ENCODE results near the gene VKORC1.

- TF ChIP-seq CTCF (IDR thresholded peaks at IDR 0.05 in 2 of 3, conservative IDR thresholded peaks at IDR 0.05 in 1 of 3; ENCODE audit: borderline replicate concordance in 1 of 3, insufficient read depth in 1 of 3, low read depth in 2 of 3, low read length in 2 of 3) = no peak
- no peak for TF ChIP-seq EZH2 (IDR thresholded peaks at IDR 0.05)
- no peak for TF ChIP-seq ELF1 (IDR thresholded peaks at IDR 0.05; ENCODE audit: borderline replicate concordance, low read depth)
- no peak for TF ChIP-seq ZNF274 (IDR thresholded peaks at IDR 0.05; ENCODE audit: low read depth, low read length)
- TF ChIP-seq TCF7L2 (IDR thresholded peaks at IDR 0.05; ENCODE audit: borderline replicate concordance, extremely low read depth, insufficient read depth, insufficient read length) = no peak
- TF ChIP-seq ATF3 (IDR thresholded peaks at IDR 0.05) = no peak
These were observed 15.8 kb upstream of the VKORC1 start for GRCh38 chr16:31110106-31111034.

Measured in HCT116 (cell line).